Brain pericyte (primary cell): ENCODE results near the gene WDR18.

Source experiments
- DNase-seq: peaks from one replicate; pipeline ENCODE4 v3.0.0-alpha.2; 2012; ENCODE audit warnings: low read depth, low spot score

The WDR18 gene

DNA sequence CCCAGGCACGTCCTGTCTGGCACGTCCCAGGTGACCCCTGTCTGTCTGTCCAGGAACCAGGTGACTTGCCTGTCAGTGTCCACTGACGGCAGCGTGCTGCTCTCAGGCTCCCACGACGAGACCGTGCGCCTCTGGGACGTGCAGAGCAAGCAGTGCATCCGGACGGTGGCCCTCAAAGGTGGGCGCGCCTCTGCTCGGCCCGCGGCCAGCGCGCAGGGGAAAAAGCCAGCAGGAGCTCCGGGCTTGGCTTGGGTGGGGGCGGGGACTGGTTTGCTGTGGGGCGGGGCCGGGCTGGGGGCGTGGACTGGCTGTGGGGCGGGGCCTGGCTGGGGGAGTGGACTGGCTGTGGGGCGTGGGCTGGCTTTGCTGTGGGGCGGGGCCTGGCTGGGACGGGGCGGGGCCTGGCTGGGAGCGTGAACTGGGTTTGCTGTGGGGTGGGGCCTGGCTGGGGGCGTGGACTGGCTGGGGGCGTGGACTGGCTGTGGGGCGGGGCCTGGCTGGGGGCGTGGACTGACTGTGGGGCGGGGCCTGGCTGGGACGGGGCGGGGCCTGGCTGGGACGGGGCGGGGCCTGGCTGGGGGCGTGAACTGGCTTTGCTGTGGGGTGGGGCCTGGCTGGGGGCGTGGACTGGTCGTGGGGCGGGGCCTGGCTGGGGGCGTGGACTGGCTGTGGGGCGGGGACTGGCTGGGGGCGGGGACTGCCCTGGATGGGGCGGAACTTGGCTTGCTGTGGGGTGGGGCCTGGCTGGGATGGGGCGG, 7.2 kb downstream of the WDR18 start:
- DNase-seq, result no peak

DNA sequence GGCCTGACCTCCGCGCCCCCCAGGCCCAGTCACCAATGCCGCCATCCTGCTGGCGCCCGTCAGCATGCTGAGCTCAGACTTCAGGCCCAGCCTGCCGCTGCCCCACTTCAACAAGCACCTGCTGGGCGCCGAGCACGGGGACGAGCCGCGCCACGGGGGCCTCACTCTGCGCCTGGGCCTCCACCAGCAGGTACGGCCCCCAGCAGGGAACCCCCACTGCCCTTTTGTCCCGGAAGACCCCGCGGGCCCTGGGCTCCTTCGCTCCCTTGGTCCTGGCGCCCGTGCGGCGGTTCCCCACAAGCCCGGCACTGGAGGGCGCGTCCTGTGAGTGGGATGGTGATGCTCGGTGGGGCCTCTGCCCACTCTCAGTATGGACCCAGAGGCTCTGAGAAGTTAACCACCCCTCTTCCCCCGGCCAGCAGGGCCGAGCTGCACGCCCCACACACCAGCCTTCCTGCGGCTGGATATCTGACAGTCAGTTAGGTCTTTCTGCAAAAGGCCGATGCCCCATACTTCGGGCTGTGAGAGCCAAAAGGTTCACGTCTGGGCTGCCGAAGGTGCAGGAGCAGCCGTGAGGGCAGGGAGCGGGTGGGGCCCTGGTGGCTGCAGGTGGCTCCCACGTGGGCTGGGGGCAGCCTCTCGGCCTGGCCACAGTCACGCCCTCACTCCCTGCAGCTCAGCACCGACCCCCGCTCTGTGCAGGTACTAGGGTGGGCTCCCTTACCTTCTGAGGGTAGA, 8.0 kb downstream of the WDR18 start:
- no peak for DNase-seq

- DNase-seq, result no peak
Observed at GRCh38 chr19:992670-993055, 8.5 kb downstream of the WDR18 start.

DNA sequence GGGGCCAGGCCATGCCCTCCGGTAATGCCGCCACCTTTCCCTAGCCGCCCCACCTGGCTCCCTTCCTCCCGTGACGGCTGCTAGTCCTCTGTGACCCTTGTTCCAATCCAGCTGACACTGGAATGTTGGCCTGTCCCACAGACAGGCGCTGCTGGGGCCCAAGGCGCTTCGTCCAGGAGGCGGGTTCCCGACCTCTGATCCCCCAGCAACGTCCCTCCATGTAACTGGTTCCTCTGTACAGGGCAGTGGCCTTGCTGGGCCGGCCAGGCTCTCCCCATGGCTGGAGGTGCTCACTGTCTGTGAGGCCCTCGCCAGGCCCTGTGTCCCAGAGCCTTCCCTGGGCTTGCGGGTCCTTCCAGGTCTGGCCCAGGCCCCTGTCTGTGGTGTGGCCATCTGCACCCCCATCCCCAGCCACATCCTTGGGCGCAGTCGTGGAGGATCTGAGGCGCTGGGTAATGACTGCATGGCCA, 9.3 kb downstream of the WDR18 start:
- DNase-seq, result no peak

GRCh38 chr19:993831-994393, 9.8 kb downstream of the WDR18 start:
- no peak for DNase-seq

DNA sequence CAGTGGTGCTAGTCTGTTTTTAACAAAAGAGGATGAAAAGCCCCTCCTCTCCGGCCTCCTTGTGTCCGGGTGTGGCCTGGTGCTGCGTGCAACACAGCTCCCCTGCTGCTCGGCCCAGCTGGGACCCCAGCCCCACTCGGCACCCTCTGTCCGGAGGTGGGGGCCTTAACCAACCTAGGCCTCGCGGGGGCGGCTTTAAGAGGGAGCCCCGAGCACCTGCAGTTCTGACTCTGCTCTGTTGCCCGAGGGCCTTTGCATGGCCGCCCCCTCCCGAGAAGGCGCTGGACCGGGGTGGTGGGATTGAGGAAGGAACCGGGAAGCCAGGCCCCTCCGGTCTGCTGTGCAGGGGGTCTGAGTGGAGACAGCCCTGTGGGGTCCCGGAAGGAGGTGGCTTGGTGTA, 10.4 kb downstream of the WDR18 start:
- no peak for DNase-seq

DNA sequence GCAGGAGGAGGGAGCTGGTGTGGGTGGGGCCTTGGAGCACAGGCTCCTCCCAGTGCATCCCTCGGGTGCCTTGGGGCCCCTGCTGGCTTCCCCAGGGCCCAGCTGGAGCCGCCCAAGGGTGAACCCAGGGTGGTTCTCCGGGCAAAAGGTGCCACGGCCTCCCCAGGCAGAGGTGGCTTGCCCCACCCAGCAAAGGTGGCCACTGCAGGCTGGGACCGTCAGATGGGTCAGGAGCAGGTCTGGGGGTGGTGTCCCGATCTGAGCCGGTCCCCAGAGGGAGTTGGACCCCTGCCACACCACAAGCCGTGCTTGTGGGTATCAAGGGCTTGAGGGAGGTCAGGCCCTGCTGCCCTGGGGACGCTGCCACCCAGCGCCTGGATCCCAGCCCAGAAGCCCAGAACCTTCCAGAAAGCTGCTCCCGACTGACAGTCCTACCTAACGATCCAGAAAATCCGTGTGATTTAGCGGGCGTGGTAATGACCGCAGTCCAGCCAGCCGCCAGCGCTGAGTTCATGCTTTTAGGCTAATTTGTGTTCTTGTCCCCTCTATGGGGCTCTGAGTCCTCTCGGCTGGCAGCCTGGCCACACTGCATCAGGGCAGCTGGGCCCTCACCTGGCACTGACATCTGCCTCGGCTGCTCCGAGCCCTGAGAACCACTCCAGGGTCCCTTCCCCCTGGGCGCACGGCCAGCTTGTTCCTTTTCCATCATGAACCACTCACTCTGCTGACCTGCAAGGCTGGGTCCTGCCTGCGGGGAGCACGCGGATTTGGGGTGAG, 11.1 kb downstream of the WDR18 start:
- no peak for DNase-seq

GRCh38 chr19:996051-996838, 12.1 kb downstream of the WDR18 start:
- DNase-seq, result no peak

- DNase-seq, result no peak
Observed at GRCh38 chr19:998064-998463, 13.9 kb downstream of the WDR18 start.

GRCh38 chr19:999379-999719, 15.2 kb downstream of the WDR18 start:
- DNase-seq, result no peak

- DNase-seq, result no peak
Observed at GRCh38 chr19:1000095-1000494, 15.9 kb downstream of the WDR18 start, which contains the start of gene GRIN3B. Gene GRIN3B (plus strand): TSS chr19:1000419. CDS start chr19:1000438, 19 bp downstream.

- DNase-seq, result no peak
Observed at GRCh38 chr19:1000591-1001537, 16.7 kb downstream of the WDR18 start.

DNA sequence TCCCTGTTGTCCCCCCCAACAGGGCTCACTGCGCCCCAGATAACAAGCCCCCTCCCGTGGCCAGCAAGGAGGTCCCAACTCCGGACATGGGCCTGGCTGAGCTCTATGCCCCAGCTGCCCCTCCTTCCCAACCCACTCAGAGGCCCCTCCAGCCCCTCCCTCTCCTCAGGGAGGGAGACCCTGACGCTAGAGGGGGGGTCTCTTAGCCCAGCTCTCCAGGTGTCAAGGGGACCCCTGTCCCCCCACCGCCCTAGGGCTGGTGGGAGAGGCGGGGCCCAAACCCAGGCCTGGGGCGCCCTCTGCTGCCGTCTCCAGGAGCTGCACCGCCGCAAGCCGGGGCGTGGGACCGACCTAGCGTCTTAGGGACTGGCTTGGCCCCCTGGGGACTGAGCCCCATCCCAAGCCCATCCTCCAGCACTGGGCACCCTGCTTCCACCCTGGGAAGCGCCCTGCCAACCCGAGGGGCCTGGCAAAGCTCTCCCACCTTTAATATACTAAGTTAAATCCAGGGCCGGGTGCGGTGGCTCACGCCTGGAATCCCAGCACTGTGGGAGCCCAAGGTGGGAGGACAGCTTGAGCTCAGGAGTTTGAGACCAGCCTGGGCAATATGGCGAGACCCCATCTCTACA, 17.5 kb downstream of the WDR18 start:
- DNase-seq, result no peak

- DNase-seq, result no peak
Observed at GRCh38 chr19:1002600-1002999, 18.5 kb downstream of the WDR18 start.

GRCh38 chr19:1003283-1003682, 19.1 kb downstream of the WDR18 start:
- DNase-seq, result no peak

DNA sequence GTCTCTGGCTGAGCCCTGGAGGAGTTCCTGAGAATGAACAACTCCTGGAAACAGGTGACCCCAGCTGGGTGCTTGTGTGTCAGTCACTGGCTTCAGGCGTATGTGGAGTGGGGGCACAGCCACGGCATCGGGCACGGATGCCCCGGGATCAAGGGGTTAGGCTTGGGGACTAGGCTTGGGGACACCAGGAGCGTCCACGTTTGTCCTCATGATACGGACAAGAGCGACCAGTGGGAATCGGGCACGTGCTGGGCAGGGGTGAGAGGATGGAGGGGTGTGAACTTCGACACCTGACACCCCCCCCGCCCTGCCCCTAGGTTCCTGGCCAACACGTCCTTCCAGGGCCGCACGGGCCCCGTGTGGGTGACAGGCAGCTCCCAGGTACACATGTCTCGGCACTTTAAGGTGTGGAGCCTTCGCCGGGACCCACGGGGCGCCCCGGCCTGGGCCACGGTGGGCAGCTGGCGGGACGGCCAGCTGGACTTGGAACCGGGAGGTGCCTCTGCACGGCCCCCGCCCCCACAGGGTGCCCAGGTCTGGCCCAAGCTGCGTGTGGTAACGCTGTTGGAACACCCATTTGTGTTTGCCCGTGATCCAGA, 20.2 kb downstream of the WDR18 start:
- DNase-seq, result no peak

GRCh38 chr19:1004803-1005664, 20.9 kb downstream of the WDR18 start:
- no peak for DNase-seq

GRCh38 chr19:1006711-1007398, 22.7 kb downstream of the WDR18 start:
- DNase-seq, result no peak
